Mesenchymal stem cell (in vitro differentiated cells and primary cell): ENCODE results near the gene TCHP.
A peak's percentile ranks its signal among the peaks of the same experiment; 100 is the strongest.

ENCODE experiments used
- DNase-seq: peaks from one replicate; pipeline ENCODE4 v3.0.0-alpha.2; 2013
- H2AFZ ChIP-seq: one replicate; pipeline ENCODE4 v1.6.1; 2013; ENCODE audit warnings: low read depth, mild to moderate bottlenecking, control low read depth, inconsistent platforms, low read length, moderate library complexity
- H2AK5ac ChIP-seq: 2 replicates; pipeline ENCODE4 v1.6.1; 2013; ENCODE audit warnings: low read length, moderate library complexity, mild to moderate bottlenecking, inconsistent platforms; ENCODE audit not compliant: severe bottlenecking
- H2BK120ac ChIP-seq: one replicate; pipeline ENCODE4 v1.6.1; 2013; ENCODE audit warnings: low read depth, mild to moderate bottlenecking, inconsistent platforms, low read length, moderate library complexity
- H2BK12ac ChIP-seq, 2 experiments: one replicate each; pipeline ENCODE4 v1.6.1; 2013; ENCODE audit warnings: inconsistent platforms in 2 of 2, low read length in 2 of 2, mild to moderate bottlenecking in 2 of 2, moderate library complexity in 2 of 2, control low read depth in 1 of 2
- H2BK15ac ChIP-seq: one replicate; pipeline ENCODE4 v1.6.1; 2013; ENCODE audit warnings: mild to moderate bottlenecking, low read depth, inconsistent platforms; ENCODE audit not compliant: poor library complexity, severe bottlenecking
- H2BK5ac ChIP-seq: 2 replicates; pipeline ENCODE4 v1.6.1; 2013; ENCODE audit warnings: low read depth, mild to moderate bottlenecking, low read length, control low read depth, inconsistent platforms; ENCODE audit not compliant: poor library complexity, severe bottlenecking
- H3K14ac ChIP-seq, 2 experiments: one replicate each; pipeline ENCODE4 v1.6.1; 2013; ENCODE audit warnings: inconsistent platforms in 2 of 2, low read length in 2 of 2, control low read depth in 1 of 2, mild to moderate bottlenecking in 1 of 2, moderate library complexity in 1 of 2
- H3K18ac ChIP-seq, 2 experiments: one replicate each; pipeline ENCODE4 v1.6.1; 2013; ENCODE audit warnings: inconsistent platforms in 2 of 2, low read length in 2 of 2, control low read depth in 1 of 2, low read depth in 1 of 2, mild to moderate bottlenecking in 1 of 2
- H3K23ac ChIP-seq, 2 experiments: one replicate each; pipeline ENCODE4 v1.6.1; 2013; ENCODE audit warnings: inconsistent platforms in 2 of 2, low read length in 2 of 2, mild to moderate bottlenecking in 2 of 2, moderate library complexity in 2 of 2, control low read depth in 1 of 2
- H3K27ac ChIP-seq: 2 replicates; pipeline ENCODE4 v1.5.1; 2013; ENCODE audit warnings: mild to moderate bottlenecking, moderate library complexity, low read length, control low read depth, inconsistent platforms; ENCODE audit not compliant: poor library complexity, severe bottlenecking
- H3K27me3 ChIP-seq, 2 experiments: 2 replicates each; pipeline versions ENCODE4 v1.6.1 to v1.7.0; 2013; ENCODE audit warnings: low read length in 2 of 2, mild to moderate bottlenecking in 2 of 2, moderate library complexity in 2 of 2, control low read depth in 1 of 2, inconsistent platforms in 1 of 2; ENCODE audit not compliant: control insufficient read depth in 1 of 2, insufficient read depth in 1 of 2
- H3K36me3 ChIP-seq, 2 experiments: 2 replicates each; pipeline versions ENCODE4 v1.6.1 to v1.7.0; 2013; ENCODE audit warnings: low read length in 2 of 2, control low read depth in 1 of 2, inconsistent platforms in 1 of 2, low read depth in 1 of 2, mild to moderate bottlenecking in 1 of 2; ENCODE audit not compliant: insufficient read depth in 2 of 2, control insufficient read depth in 1 of 2
- H3K4ac ChIP-seq, 2 experiments: one replicate each; pipeline ENCODE4 v1.6.1; 2013; ENCODE audit warnings: inconsistent platforms in 2 of 2, low read length in 2 of 2, mild to moderate bottlenecking in 2 of 2, moderate library complexity in 2 of 2, control low read depth in 1 of 2, low read depth in 1 of 2
- H3K4me1 ChIP-seq: 2 replicates; pipeline ENCODE4 v1.6.1; 2013; ENCODE audit warnings: low read depth, low read length, control low read depth; ENCODE audit not compliant: control insufficient read depth, insufficient read depth
- H3K4me2 ChIP-seq: 2 replicates; pipeline ENCODE4 v1.6.1; 2013; ENCODE audit warnings: low read length, mild to moderate bottlenecking, inconsistent platforms; ENCODE audit not compliant: poor library complexity, severe bottlenecking
- H3K4me3 ChIP-seq, 2 experiments: 2 replicates each; pipeline versions ENCODE4 v1.5.1 to v1.7.0; 2013; ENCODE audit warnings: low read length in 2 of 2, mild to moderate bottlenecking in 2 of 2, control low read depth in 1 of 2, low read depth in 1 of 2; ENCODE audit not compliant: insufficient read depth in 1 of 2
- H3K79me1 ChIP-seq: replicated peaks from 2 replicates; pipeline ENCODE4 v1.6.1; 2013; ENCODE audit warnings: mild to moderate bottlenecking, control low read depth, low read length, inconsistent platforms; ENCODE audit not compliant: poor library complexity, severe bottlenecking
- H3K9ac ChIP-seq: 2 replicates; pipeline ENCODE4 v1.7.0; 2013; ENCODE audit warnings: mild to moderate bottlenecking, low read length, moderate library complexity
- H3K9me3 ChIP-seq: 2 replicates; pipeline ENCODE4 v1.7.0; 2013; ENCODE audit warnings: mild to moderate bottlenecking, low read length; ENCODE audit not compliant: control insufficient read depth
- H4K8ac ChIP-seq: one replicate; pipeline ENCODE4 v1.6.1; 2013; ENCODE audit warnings: inconsistent platforms, mild to moderate bottlenecking, low read length, moderate library complexity
- H4K91ac ChIP-seq: one replicate; pipeline ENCODE4 v1.6.1; 2013; ENCODE audit warnings: mild to moderate bottlenecking, low read length, inconsistent platforms
- WGBS: methylation state at CpG from one replicate; pipeline ENCODE4 v1.1.7; 2013; ENCODE audit warnings: mixed read lengths; 5-methylcytosine and 5-hydroxymethylcytosine counted together

Gene TCHP

GRCh38 chr12:109880043-109880931, 19.8 kb upstream of the TCHP start, which contains the start of gene GLTP:
Gene GLTP, minus strand, starts transcription at chr12:109880541. Its CDS starts 167 bp downstream, at chr12:109880374.
- H3K4me2 ChIP-seq: peak within 1 kb of the TSS; percentile 97
- H2BK5ac ChIP-seq: no peak within 1 kb of the TSS
- H3K4ac ChIP-seq: peak within 1 kb of the TSS; percentile 44 to 81
- under 1% methylated on average over 51 of the region's 92 CpGs for WGBS
- H3K4me3 ChIP-seq: peak within 1 kb of the TSS; percentile 90 to 97
- H3K14ac ChIP-seq: peak within 1 kb of the TSS in 1 of 2 experiments; percentile 94
- no peak within 1 kb of the TSS for H2BK120ac ChIP-seq
- H3K18ac ChIP-seq: peak within 1 kb of the TSS; percentile 58 to 87
- peak within 1 kb of the TSS; percentile 89 for H4K8ac ChIP-seq
- peak within 1 kb of the TSS; percentile 95 for H2AFZ ChIP-seq
- peak; percentile 78 for DNase-seq
- peaks cover 14% of the 10 kb centered on the region for H3K4me1 ChIP-seq
- H2AK5ac ChIP-seq: no peak within 1 kb of the TSS
- peak within 1 kb of the TSS; percentile 14 to 23 for H2BK12ac ChIP-seq
- peak within 1 kb of the TSS in 1 of 2 experiments; percentile 98 for H3K23ac ChIP-seq
- H3K9me3 ChIP-seq: no peaks in the 10 kb centered on the region
- no peaks in the 10 kb centered on the region for H3K36me3 ChIP-seq
- H3K79me1 ChIP-seq: peaks cover 32% of the 10 kb centered on the region
- no peak within 1 kb of the TSS for H4K91ac ChIP-seq
- H3K27ac ChIP-seq: no peak within 1 kb of the TSS
- H2BK15ac ChIP-seq: peak within 1 kb of the TSS; percentile 91
- no peaks in the 10 kb centered on the region for H3K27me3 ChIP-seq
- peak within 1 kb of the TSS; percentile 95 for H3K9ac ChIP-seq

- peaks cover 29% of the 10 kb centered on the region for H3K79me1 ChIP-seq
- H3K23ac ChIP-seq: no peak overlapping the region
- H4K8ac ChIP-seq: no peak overlapping the region
- peak overlapping the region in 1 of 2 experiments; percentile 28 for H3K18ac ChIP-seq
- no peak overlapping the region for H3K27ac ChIP-seq
- no peaks in the 10 kb centered on the region for H3K9me3 ChIP-seq
- no peak overlapping the region for H2BK120ac ChIP-seq
- H2BK15ac ChIP-seq: no peak overlapping the region
- H2BK12ac ChIP-seq: peak overlapping the region in 1 of 2 experiments; percentile 15
- peak overlapping the region in 1 of 2 experiments; percentile 44 for H3K4ac ChIP-seq
- H2AK5ac ChIP-seq: no peak overlapping the region
- peak overlapping the region; percentile 95 for H2AFZ ChIP-seq
- H3K27me3 ChIP-seq: no peaks in the 10 kb centered on the region
- H3K9ac ChIP-seq: peak overlapping the region; percentile 68
- no peak for DNase-seq
- peak overlapping the region; percentile 67 to 72 for H3K4me3 ChIP-seq
- peak overlapping the region; percentile 97 for H3K4me2 ChIP-seq
- H3K36me3 ChIP-seq: no peaks in the 10 kb centered on the region
- WGBS: 7% methylated on average over 9 of the region's 9 CpGs
- peaks cover 14% of the 10 kb centered on the region for H3K4me1 ChIP-seq
- H4K91ac ChIP-seq: no peak overlapping the region
- no peak overlapping the region for H2BK5ac ChIP-seq
- no peak overlapping the region for H3K14ac ChIP-seq
These were observed 19.1 kb upstream of the TCHP start for GRCh38 chr12:109880938-109881337.

DNA sequence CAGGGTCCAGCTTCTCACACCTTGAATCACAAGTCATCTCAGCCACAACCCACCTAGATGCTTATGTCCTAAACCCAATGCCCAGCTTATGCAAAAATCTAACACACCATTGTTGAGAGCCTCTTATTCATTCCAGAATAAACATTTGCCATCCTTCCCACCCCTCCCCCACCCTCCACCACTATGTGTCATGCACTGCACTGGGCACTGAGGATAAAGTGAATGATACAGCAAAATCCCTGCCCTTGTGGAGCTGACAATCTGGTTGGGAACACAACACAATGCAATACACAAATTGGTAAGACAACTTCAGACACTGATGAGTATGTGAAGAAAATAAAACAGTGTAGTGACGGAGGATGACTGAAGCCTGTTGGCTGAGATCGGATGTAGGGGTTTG, 18.3 kb upstream of the TCHP start:
- H3K4ac ChIP-seq: no peak overlapping the region
- no peak overlapping the region for H3K23ac ChIP-seq
- no peak overlapping the region for H3K14ac ChIP-seq
- H4K8ac ChIP-seq: no peak overlapping the region
- H3K9ac ChIP-seq: no peak overlapping the region
- H3K9me3 ChIP-seq: no peaks in the 10 kb centered on the region
- H2BK12ac ChIP-seq: no peak overlapping the region
- H3K79me1 ChIP-seq: peaks cover 26% of the 10 kb centered on the region
- no peak overlapping the region for H2AFZ ChIP-seq
- 92% methylated on average over 2 of the region's 2 CpGs for WGBS
- no peak overlapping the region for H2BK15ac ChIP-seq
- H4K91ac ChIP-seq: no peak overlapping the region
- H3K4me3 ChIP-seq: no peak overlapping the region
- peaks cover 14% of the 10 kb centered on the region for H3K4me1 ChIP-seq
- DNase-seq: no peak
- H3K27ac ChIP-seq: no peak overlapping the region
- H3K4me2 ChIP-seq: no peak overlapping the region
- no peak overlapping the region for H3K18ac ChIP-seq
- H2BK120ac ChIP-seq: no peak overlapping the region
- H2AK5ac ChIP-seq: no peak overlapping the region
- no peak overlapping the region for H2BK5ac ChIP-seq
- H3K27me3 ChIP-seq: no peaks in the 10 kb centered on the region
- H3K36me3 ChIP-seq: no peaks in the 10 kb centered on the region

DNA sequence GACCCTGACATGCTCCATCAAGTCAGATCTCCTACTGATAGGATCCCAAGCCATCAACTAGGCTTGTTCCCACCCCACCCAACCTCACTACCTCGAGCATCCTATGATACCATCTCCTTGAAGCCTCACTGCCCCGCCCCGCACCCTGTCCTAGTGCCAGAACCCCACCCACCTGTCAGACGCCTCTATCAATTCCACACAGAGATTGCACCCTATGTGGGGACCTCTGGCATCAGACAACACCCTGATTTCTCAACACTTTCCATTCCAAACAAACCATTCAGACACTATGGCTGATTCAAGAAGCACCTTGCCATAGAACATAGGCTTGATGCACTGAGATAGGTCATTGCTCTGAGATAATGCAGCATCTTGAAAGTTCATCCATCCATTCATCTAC, 16.6 kb upstream of the TCHP start:
- Histone ChIP-seq H4K91ac (no peak overlapping the region), H2BK120ac (no peak overlapping the region), H3K18ac (no peak overlapping the region), H2BK12ac (no peak overlapping the region), H3K9ac (no peak overlapping the region), H3K14ac (no peak overlapping the region), H3K4me2 (no peak overlapping the region), H2AK5ac (no peak overlapping the region), H3K79me1 (peaks cover 17% of the 10 kb centered on the region), H3K36me3 (no peaks in the 10 kb centered on the region), H4K8ac (no peak overlapping the region), H3K4me3 (no peak overlapping the region), H3K4me1 (peaks cover 16% of the 10 kb centered on the region), H3K4ac (no peak overlapping the region), H2BK15ac (no peak overlapping the region), H2BK5ac (no peak overlapping the region), H3K9me3 (no peaks in the 10 kb centered on the region), H3K27ac (no peak overlapping the region), H3K27me3 (no peaks in the 10 kb centered on the region), H3K23ac (no peak overlapping the region), H2AFZ (no peak overlapping the region)
- WGBS: 77% methylated on average over 4 of the region's 4 CpGs
- no peak for DNase-seq
